K562 (cell line): ENCODE results near the gene RRBP1. TPM values are rescaled to one million over a fixed set of nuclear protein-coding genes. Genes with fewer than 3 reads are reported as not detected.

Experiments
- ATAC-seq: fragments of 200-7000 bp; cut with Tn5 transposase; 3 replicates; pipeline ENCODE4 v1.9.1; 2020; ENCODE audit warnings: moderate library complexity
- BruUV-seq: library from RNA; stranded (reverse); fragments of 400-500 nt; replicated peaks from 2 replicates; lab custom pipeline; 2021; lab: Mats Ljungman, UMichigan
- CTCF ChIA-PET: fragments of 300-600 bp; formaldehyde crosslinking; extraction: SDS; loops from one replicate; lab custom pipeline; 2021; ENCODE audit warnings: low intra/inter-chr PET ratio; lab: Yijun Ruan, JAX
- POLR2A ChIA-PET: fragments of 300-600, 350-650 bp; sonication (Branson Sonifier 250); formaldehyde crosslinking; extraction: SDS; loops from one replicate; lab custom pipeline; 2021; ENCODE audit warnings: antibody characterized with exemption, inconsistent platforms; lab: Yijun Ruan, JAX
- DNase-seq, 4 experiments: peaks; one replicate each; pipeline versions ENCODE4 v3.0.0 to v3.0.0-alpha.2; 2011 to 2018; ENCODE audit warnings: low spot score in 3 of 4, mixed read lengths in 3 of 4; ENCODE audit errors: extremely low read depth in 1 of 4
- FAIRE-seq: peaks from 2 replicates; lab custom pipeline; 2011; peaks lifted over from hg19 to GRCh38; lab: Jason Lieb, UNC
- H2AFZ ChIP-seq: 2 replicates; pipeline ENCODE4 v1.6.0; 2011; ENCODE audit warnings: low read depth, low read length, control low read depth, inconsistent platforms
- H3K27ac ChIP-seq: fragments of 200-600 bp; 3 replicates; pipeline ENCODE4 v1.8.0; 2011; ENCODE audit warnings: low read depth, mild to moderate bottlenecking, control low read depth, inconsistent platforms, low read length, moderate library complexity, mixed read lengths; ENCODE audit errors: extremely low read depth
- H3K27me3 ChIP-seq, 2 experiments: fragments of 300-600 bp in 1 of 2; 2 replicates in 1 of 2; 3 replicates in 1 of 2; pipeline versions ENCODE4 v1.6.0 to v1.8.0; 2011; ENCODE audit warnings: inconsistent platforms in 2 of 2, low read length in 2 of 2, mild to moderate bottlenecking in 1 of 2, mixed read lengths in 1 of 2, moderate library complexity in 1 of 2; ENCODE audit not compliant: control insufficient read depth in 2 of 2, insufficient read depth in 2 of 2
- H3K36me3 ChIP-seq: fragments of 300-600 bp; 3 replicates; pipeline ENCODE4 v1.8.0; 2011; ENCODE audit warnings: mild to moderate bottlenecking, low read length, inconsistent platforms; ENCODE audit not compliant: control insufficient read depth, insufficient read depth
- H3K4me1 ChIP-seq, 2 experiments: fragments of 200-600 bp in 1 of 2; replicated peaks in 1 of 2; 2 replicates in 1 of 2; 3 replicates in 1 of 2; pipeline versions ENCODE4 v1.5.1 to v1.8.0; 2011; ENCODE audit warnings: inconsistent platforms in 2 of 2, low read length in 2 of 2, mild to moderate bottlenecking in 1 of 2, mixed read lengths in 1 of 2, moderate library complexity in 1 of 2; ENCODE audit not compliant: control insufficient read depth in 2 of 2, insufficient read depth in 2 of 2
- H3K4me2 ChIP-seq: 2 replicates; pipeline ENCODE4 v1.6.1; 2011; ENCODE audit warnings: low read length, control low read depth, inconsistent platforms, mixed read lengths; ENCODE audit not compliant: insufficient read depth
- H3K4me3 ChIP-seq: fragments of 200-600 bp; sonication (generic), shearing (Covaris generic); 2 replicates; pipeline ENCODE4 v1.5.1; 2016; ENCODE audit warnings: control low read depth, inconsistent platforms
- H3K79me2 ChIP-seq: fragments of 200-600 bp; 3 replicates; pipeline ENCODE4 v1.8.0; 2011; ENCODE audit warnings: low read length, inconsistent platforms; ENCODE audit not compliant: control insufficient read depth, insufficient read depth
- H3K9ac ChIP-seq, 2 experiments: 2 replicates each; pipeline versions ENCODE4 v1.6.0 to v1.6.1; 2011; ENCODE audit warnings: low read depth in 2 of 2, low read length in 2 of 2, control low read depth in 1 of 2, inconsistent platforms in 1 of 2, mild to moderate bottlenecking in 1 of 2, mixed read lengths in 1 of 2; ENCODE audit not compliant: insufficient read depth in 1 of 2
- H3K9me1 ChIP-seq: one replicate; pipeline ENCODE4 v1.6.0; 2011; ENCODE audit warnings: inconsistent platforms, mild to moderate bottlenecking, low read length, moderate library complexity; ENCODE audit not compliant: control insufficient read depth, insufficient read depth
- H3K9me3 ChIP-seq: replicated peaks from 2 replicates; pipeline ENCODE4 v1.5.1; 2011; ENCODE audit warnings: low read depth, low read length, inconsistent platforms; ENCODE audit not compliant: control insufficient read depth, insufficient read depth
- H4K20me1 ChIP-seq: replicated peaks from 2 replicates; pipeline ENCODE4 v1.6.1; 2011; ENCODE audit warnings: low read length, inconsistent platforms, mixed read lengths; ENCODE audit not compliant: control insufficient read depth, insufficient read depth
- ATF7 ChIP-seq: fragments of 450-650 bp; IDR thresholded peaks from 2 replicates; pipeline ENCODE4 v1.7.1; 2014; ENCODE audit warnings: mild to moderate bottlenecking, moderate library complexity
- CREB1 ChIP-seq, 2 experiments: sonication (generic) in 1 of 2; formaldehyde crosslinking in 1 of 2; IDR thresholded peaks; 2 replicates each; pipeline versions ENCODE4 v1.6.1 to v1.8.0; 2012 to 2022; ENCODE audit warnings: inconsistent platforms in 1 of 2, mild to moderate bottlenecking in 1 of 2, missing genetic modification reagents in 1 of 2, moderate library complexity in 1 of 2
- KAT7 ChIP-seq: sonication (generic); formaldehyde crosslinking; IDR thresholded peaks from 2 replicates; pipeline ENCODE4 v1.8.0; 2022; ENCODE audit warnings: missing genetic modification reagents, mild to moderate bottlenecking, borderline replicate concordance
- MAZ ChIP-seq, 2 experiments: fragments of 450-650 bp in 1 of 2; sonication (generic) in 1 of 2; formaldehyde crosslinking; IDR thresholded peaks in 1 of 2; conservative IDR thresholded peaks in 1 of 2; 2 replicates each; pipeline versions ENCODE4 v1.4.0 to v1.5.0; 2020; ENCODE audit warnings: mild to moderate bottlenecking in 1 of 2, missing genetic modification reagents in 1 of 2
- NONO ChIP-seq, 2 experiments: fragments of 200-400 bp in 1 of 2; fragments of 450-650 bp in 1 of 2; formaldehyde crosslinking in 1 of 2; IDR thresholded peaks; 2 replicates each; pipeline ENCODE4 v1.6.1; 2017; ENCODE audit warnings: low read depth in 2 of 2, mild to moderate bottlenecking in 2 of 2, moderate library complexity in 2 of 2, low read length in 1 of 2
- NRF1 ChIP-seq, 2 experiments: fragments of 450-650 bp; IDR thresholded peaks in 1 of 2; conservative IDR thresholded peaks in 1 of 2; 2 replicates each; pipeline ENCODE4 v1.6.1; 2014; ENCODE audit warnings: mild to moderate bottlenecking in 2 of 2
- PATZ1 ChIP-seq: fragments of 250-450 bp; sonication (Bioruptor Pico); IDR thresholded peaks from 2 replicates; pipeline ENCODE4 v1.5.0; 2020; ENCODE audit warnings: mild to moderate bottlenecking, borderline replicate concordance
- RREB1 ChIP-seq: fragments of 250-450 bp; sonication (Bioruptor Pico); IDR thresholded peaks from 2 replicates; pipeline ENCODE4 v1.4.0; 2020
- TRIM24 ChIP-seq, 2 experiments: fragments of 450-650 bp; IDR thresholded peaks; 2 replicates each; pipeline ENCODE4 v1.6.1; 2016
- WGBS: fragments of 100-300 bp; shearing (Covaris generic); methylation state at CpG from one replicate; pipeline ENCODE4 v1.1.6; 2016; ENCODE audit warnings: low coverage, mixed read lengths; ENCODE audit not compliant: insufficient coverage; ENCODE audit errors: missing lambda C conversion rate; 5-methylcytosine and 5-hydroxymethylcytosine counted together
- in situ Hi-C: fragments of 300-500 bp; cut with MboI; formaldehyde crosslinking; loops from 4 replicates; pipeline ENCODE4 v1.15.0; 2018; ENCODE audit warnings: inconsistent platforms, mixed read lengths
- intact Hi-C: fragments of 100-400 bp; cut with micrococcal nuclease; formaldehyde crosslinking; loops from 2 replicates; pipeline ENCODE4 v1.14.2; 2022
- polyA plus RNA-seq, 8 experiments: library from polyadenylated mRNA; depleted of rRNA in 4 of 8; stranded (reverse) in 5 of 8; unstranded in 3 of 8; fragments of >200 nt; fragmentation: Nextera tagmentation in 2 of 8; fragmentation: Illumina TruSeq in 1 of 8; extraction: Ambion mirVana in 2 of 8; extraction: Trizol in 1 of 8; gene quantifications; 2 replicates each; pipeline versions ENCODE4 v1.2.1 to v1.2.3, GENCODE V29; 2011 to 2014; ENCODE audit warnings: inconsistent platforms in 1 of 8, missing spikeins in 1 of 8
- total RNA-seq, 7 experiments: library from RNA; depleted of rRNA in 6 of 7; stranded (reverse); fragments of >200 nt in 6 of 7; fragmentation: Illumina TruSeq in 2 of 7; extraction: Trizol in 2 of 7; gene quantifications; 2 replicates each; pipeline versions ENCODE4 v1.2.1 to v1.2.3, GENCODE V29; 2011 to 2021; ENCODE audit warnings: low replicate concordance in 1 of 7
- TF ChIP-seq, protein P1 (sequence below): fragments of 250-450 bp; sonication (Bioruptor Pico); IDR thresholded peaks from 2 replicates; pipeline ENCODE4 v1.5.0; 2021; ENCODE audit warnings: mild to moderate bottlenecking, moderate library complexity

Gene RRBP1
- total and polyA plus RNA-seq, 9 of the 15 experiments (the other 6 are each of a cell fraction or from before 2014, with no cell fraction given): 0.84 to 32.0 (median 17.6) TPM

- in situ Hi-C loops: no loop called here
- ChIA-PET CTCF (no interaction called here), POLR2A (no interaction called here)
- H3K36me3 ChIP-seq: no peaks in the 10 kb centered on the region
- H3K4me3 ChIP-seq: no peak overlapping the region
- no peak overlapping the region for H3K27ac ChIP-seq
- no peak for DNase-seq
- no peaks in the 10 kb centered on the region for H3K4me1 ChIP-seq
- no peak overlapping the region for H2AFZ ChIP-seq
- H3K9me3 ChIP-seq: no peaks in the 10 kb centered on the region
- no peak for ATAC-seq
- H3K4me2 ChIP-seq: no peak overlapping the region
- 0% methylated on average over 4 of the region's 4 CpGs for WGBS
- FAIRE-seq: no peak
- peaks cover 0 to 47% of the 10 kb centered on the region in 2 experiments; a peak in 4 of 5 replicates for H3K27me3 ChIP-seq
- H3K9me1 ChIP-seq: no peaks in the 10 kb centered on the region
- no peaks in the 10 kb centered on the region for H3K79me2 ChIP-seq
- intact Hi-C loops: no loop called here
- H3K9ac ChIP-seq: no peak overlapping the region
- no peaks in the 10 kb centered on the region for H4K20me1 ChIP-seq
- no TSS peak for BruUV-seq
- no peak for TF ChIP-seq NRF1 (conservative IDR thresholded peaks at IDR 0.05 in 1 of 2, IDR thresholded peaks at IDR 0.05 in 1 of 2)
- TF ChIP-seq KAT7: no peak
- no peak for TF ChIP-seq MAZ (CRISPR knock-in tag; conservative IDR thresholded peaks at IDR 0.05 in 1 of 2, IDR thresholded peaks at IDR 0.05 in 1 of 2)
- no peak for TF ChIP-seq PATZ1 (CRISPR knock-in tag)
- TF ChIP-seq CREB1 (IDR thresholded peaks at IDR 0.05): no peak
- TF ChIP-seq CREB1 (CRISPR knock-in tag; IDR thresholded peaks at IDR 0.05): no peak
- TF ChIP-seq NONO (IDR thresholded peaks at IDR 0.05; ENCODE audit: low read depth in 2 of 2, low read length in 1 of 2): no peak
- no peak for TF ChIP-seq RREB1
- TF ChIP-seq, protein P1, sequence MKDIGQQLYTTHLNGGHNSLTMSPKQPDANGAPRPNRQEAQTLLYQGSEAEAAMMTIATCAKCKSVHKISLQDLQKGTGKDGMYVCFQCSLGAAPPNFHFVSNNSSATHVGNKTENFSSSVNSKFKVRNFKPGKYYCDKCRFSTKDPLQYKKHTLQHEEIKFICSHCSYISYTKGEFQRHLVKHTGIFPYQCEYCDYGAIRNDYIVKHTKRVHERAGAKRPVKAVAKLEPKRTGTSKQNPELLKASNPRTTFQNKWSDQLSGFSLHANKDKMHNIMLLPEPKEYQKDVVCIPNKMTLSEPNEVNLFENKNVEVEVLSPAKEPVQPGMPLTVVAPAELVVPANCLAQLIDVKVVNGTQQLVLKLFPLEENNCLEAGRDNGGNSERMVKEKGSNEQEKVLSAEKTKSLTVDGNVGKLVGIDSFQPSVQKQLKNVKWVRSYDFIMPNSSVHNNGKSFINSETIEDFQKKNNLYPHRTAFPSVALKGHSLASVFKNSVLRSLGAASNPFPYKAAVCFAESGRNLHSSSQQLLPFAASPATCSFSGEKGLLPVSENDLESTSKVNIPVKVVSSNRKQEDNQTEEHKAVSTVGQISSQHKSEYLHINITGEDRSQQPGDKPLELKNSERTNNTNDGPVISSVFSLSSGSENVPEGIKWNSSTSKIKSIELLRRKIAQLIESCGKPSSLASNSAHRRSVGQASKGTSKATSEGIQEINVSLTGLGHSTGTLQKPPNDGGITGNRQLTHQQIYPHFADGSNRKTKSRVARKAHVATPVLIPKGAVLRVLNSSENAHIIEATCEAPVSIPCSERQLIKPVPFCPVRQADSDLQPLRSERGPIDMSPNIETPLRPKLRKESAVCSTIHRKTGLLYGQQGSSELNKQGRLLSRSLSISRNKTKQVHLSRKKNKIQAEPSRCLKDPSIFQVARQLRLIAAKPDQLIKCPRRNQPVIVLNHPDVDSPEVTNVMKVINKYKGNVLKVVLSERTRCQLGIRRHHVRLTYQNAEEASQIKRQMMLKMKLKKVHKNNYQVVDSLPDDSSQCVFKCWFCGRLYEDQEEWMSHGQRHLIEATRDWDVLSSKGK (CRISPR knock-in tag): no peak
- TF ChIP-seq TRIM24 (IDR thresholded peaks at IDR 0.05): no peak
- TF ChIP-seq ATF7: no peak
Observed at GRCh38 chr20:17701826-17702225, 19.8 kb upstream of the RRBP1 start.
